Psoas muscle (tissue), 8 donors: ENCODE measurements around the gene ADAMTS2. TPM values are rescaled to one million over a fixed set of nuclear protein-coding genes. Genes with fewer than 3 reads are reported as not detected.

Experiments used
- ATAC-seq, 4 donors: fragments of 200-7000 bp; cut with Tn5 transposase; one replicate each; pipeline ENCODE4 v1.9.1; 2020; ENCODE audit warnings: moderate library complexity in 3 of 4, mild to moderate bottlenecking in 2 of 4
- DNase-seq, 2 donors: peaks; one replicate each; pipeline ENCODE4 v3.0.0-alpha.2; 2020
- H3K27ac ChIP-seq: fragments of 200-600 bp; one replicate; pipeline ENCODE4 v1.8.0; 2022
- H3K27me3 ChIP-seq, 3 donors: fragments of 200-600 bp in 1 of 3; one replicate each; pipeline versions ENCODE4 v1.6.1 to v1.8.0; 2013 to 2022; ENCODE audit warnings: low read length in 2 of 3, mild to moderate bottlenecking in 2 of 3, moderate library complexity in 1 of 3; ENCODE audit not compliant: insufficient read depth in 3 of 3
- H3K36me3 ChIP-seq, 2 donors: fragments of 200-600 bp in 1 of 2; one replicate each; pipeline versions ENCODE4 v1.6.1 to v1.8.0; 2013 to 2022; ENCODE audit warnings: low read depth in 1 of 2, mild to moderate bottlenecking in 1 of 2, moderate library complexity in 1 of 2; ENCODE audit not compliant: insufficient read depth in 1 of 2
- H3K4me1 ChIP-seq: fragments of 200-600 bp; one replicate; pipeline ENCODE4 v1.8.0; 2022
- H3K4me3 ChIP-seq: fragments of 200-600 bp; one replicate; pipeline ENCODE4 v1.8.0; 2022; ENCODE audit warnings: mild to moderate bottlenecking
- H3K9me3 ChIP-seq: fragments of 200-600 bp; one replicate; pipeline ENCODE4 v1.8.0; 2022
- WGBS, 3 donors: extraction: QIAGEN DNeasy Blood & Tissue Kit; methylation state at CpG; one replicate each; pipeline versions ENCODE4 v1.1.6 to v1.1.7; 2013; 5-methylcytosine and 5-hydroxymethylcytosine counted together
- intact Hi-C, 2 donors: fragments of 100-400 bp; cut with DNase I; formaldehyde crosslinking; loops; one replicate each; pipeline versions ENCODE4 v1.11.0 to v1.14.2; 2022
- polyA plus RNA-seq, 3 donors: library from polyadenylated mRNA; stranded (reverse); fragments of 200-250 nt; gene quantifications; one replicate each; pipeline ENCODE4 v1.2.3, GENCODE V29; 2013
- total RNA-seq, 4 donors: library from RNA; stranded (reverse); fragmentation: NEBNext Ultra II Directional in 2 of 4; extraction: Animal tissue kit (Norgen Biotek cat#: 25700) in 2 of 4; gene quantifications; one replicate each; pipeline versions ENCODE4 v1.2.1 to v1.2.4, GENCODE V29; 2021 to 2023
- TF ChIP-seq, protein P1 (sequence below): fragments of 200-600 bp; IDR thresholded peaks from one replicate; pipeline ENCODE4 v1.8.0; 2022; ENCODE audit warnings: antibody characterized with exemption
- donor health status: healthy with polysubstance abuse.
- donor health status: DM: no; HTN: no; CAD: no; lungs with moderate emphysema.
- donor health status: Bipolar disorder and iron deficiency.
- donor health status: healthy.
- donor health status: DM: yes; HTN: yes; CAD: no.
- donor health status: DM: no; HTN: no; CAD: no.
- donor health status: DM: no; HTN: no; CAD: no.
- donor health status: DM: yes; HTN: yes; CAD: no.

The ADAMTS2 gene
- total and polyA plus RNA-seq, 7 donors: 0.83 to 3.7 (median 2.0) TPM

DNA sequence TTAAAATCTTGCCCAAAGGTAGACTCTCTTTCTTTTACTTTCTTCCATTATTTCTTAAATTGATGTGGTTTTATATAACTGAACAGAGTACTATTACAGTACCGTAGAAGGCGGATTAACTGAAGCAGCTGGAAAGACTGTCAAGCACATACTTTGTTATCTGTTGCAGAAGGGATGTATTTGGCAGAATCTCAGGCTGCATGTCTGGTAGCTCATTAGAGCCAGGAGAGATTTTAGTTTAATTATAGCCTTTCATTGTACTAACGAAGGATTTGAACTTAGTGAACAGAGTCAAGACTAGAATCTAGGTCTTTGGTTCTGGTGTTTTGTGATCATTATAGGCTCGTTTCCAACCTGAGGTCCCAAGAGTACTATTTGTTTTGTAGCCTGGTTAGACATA lies 264.5 kb downstream of the ADAMTS2 start:
- H3K27ac ChIP-seq: no peak overlapping the region
- TF ChIP-seq, protein P1, sequence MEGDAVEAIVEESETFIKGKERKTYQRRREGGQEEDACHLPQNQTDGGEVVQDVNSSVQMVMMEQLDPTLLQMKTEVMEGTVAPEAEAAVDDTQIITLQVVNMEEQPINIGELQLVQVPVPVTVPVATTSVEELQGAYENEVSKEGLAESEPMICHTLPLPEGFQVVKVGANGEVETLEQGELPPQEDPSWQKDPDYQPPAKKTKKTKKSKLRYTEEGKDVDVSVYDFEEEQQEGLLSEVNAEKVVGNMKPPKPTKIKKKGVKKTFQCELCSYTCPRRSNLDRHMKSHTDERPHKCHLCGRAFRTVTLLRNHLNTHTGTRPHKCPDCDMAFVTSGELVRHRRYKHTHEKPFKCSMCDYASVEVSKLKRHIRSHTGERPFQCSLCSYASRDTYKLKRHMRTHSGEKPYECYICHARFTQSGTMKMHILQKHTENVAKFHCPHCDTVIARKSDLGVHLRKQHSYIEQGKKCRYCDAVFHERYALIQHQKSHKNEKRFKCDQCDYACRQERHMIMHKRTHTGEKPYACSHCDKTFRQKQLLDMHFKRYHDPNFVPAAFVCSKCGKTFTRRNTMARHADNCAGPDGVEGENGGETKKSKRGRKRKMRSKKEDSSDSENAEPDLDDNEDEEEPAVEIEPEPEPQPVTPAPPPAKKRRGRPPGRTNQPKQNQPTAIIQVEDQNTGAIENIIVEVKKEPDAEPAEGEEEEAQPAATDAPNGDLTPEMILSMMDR: no peak
- H3K9me3 ChIP-seq: peaks cover 99% of the 10 kb centered on the region
- WGBS, 3 donors: 92 to 95% (median 93%) methylated on average over 4 of the region's 4 CpGs
- peaks cover 38 to 49% of the 10 kb centered on the region in 2 donors for H3K36me3 ChIP-seq
- H3K27me3 ChIP-seq: no peaks in the 10 kb centered on the region
- no peak for DNase-seq
- no peak for ATAC-seq
- intact Hi-C loops: no loop called here
- no peak overlapping the region for H3K4me3 ChIP-seq
- no peaks in the 10 kb centered on the region for H3K4me1 ChIP-seq

DNA sequence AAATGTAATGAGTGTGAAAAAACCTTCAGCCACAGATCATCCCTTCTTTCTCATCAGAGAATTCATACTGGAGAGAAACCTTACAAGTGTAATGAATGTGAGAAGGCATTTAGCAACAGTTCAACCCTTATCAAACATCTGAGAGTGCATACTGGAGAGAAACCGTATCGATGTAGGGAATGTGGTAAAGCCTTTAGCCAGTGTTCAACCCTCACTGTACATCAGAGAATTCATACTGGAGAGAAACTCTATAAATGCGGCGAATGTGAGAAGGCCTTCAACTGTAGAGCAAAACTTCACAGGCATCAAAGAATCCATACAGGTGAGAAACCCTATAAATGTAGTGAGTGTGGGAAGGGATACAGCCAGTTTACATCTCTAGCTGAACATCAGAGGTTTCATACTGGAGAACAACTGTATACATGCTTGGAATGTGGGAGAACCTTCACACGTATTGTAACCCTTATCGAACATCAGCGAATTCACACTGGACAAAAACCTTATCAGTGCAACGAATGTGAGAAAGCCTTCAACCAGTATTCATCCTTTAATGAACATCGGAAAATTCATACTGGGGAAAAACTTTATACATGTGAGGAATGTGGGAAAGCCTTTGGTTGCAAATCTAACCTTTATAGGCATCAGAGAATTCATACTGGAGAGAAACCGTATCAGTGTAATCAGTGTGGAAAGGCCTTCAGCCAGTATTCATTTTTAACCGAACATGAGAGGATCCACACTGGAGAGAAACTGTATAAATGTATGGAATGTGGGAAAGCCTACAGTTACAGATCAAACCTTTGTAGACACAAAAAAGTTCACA lies 265.9 kb downstream of the ADAMTS2 start:
- H3K36me3 ChIP-seq: peaks cover 39 to 49% of the 10 kb centered on the region in 2 donors

DNA sequence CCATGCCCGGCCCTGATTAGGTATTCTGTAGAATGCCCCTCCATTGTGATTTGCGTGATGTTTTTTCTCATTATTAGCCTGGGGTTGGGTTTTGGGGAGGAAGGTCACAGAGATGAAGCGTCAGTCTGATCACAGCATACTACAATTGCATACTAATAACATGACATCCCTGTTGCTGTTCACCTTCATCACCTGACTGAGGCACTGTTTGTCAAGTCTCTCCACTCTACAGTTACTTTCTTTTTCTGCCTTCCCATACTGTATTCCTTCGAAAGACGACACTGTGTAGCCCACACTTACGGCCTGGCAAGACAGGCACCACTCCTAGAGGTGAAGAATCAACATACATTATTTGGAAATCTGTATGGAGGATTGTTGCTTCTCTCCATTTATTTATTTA lies 279.6 kb downstream of the ADAMTS2 start:
- H3K27me3 ChIP-seq: no peaks in the 10 kb centered on the region
- ATAC-seq (no peak), DNase-seq (no peak)
- H3K36me3 ChIP-seq: peaks cover 12 to 52% of the 10 kb centered on the region in 2 donors
- H3K4me1 ChIP-seq: peaks cover 10% of the 10 kb centered on the region
- no peak overlapping the region for H3K4me3 ChIP-seq
- WGBS, 3 donors: 97 to 99% (median 98%) methylated on average over 6 of the region's 6 CpGs
- intact Hi-C loops: no loop called here
- H3K27ac ChIP-seq: no peak overlapping the region
- peaks cover 47% of the 10 kb centered on the region for H3K9me3 ChIP-seq
- TF ChIP-seq, protein P1: no peak

More for the DNA sequence above, 265.9 kb downstream of the ADAMTS2 start:
- Histone ChIP-seq H3K27me3 (no peaks in the 10 kb centered on the region), H3K9me3 (peaks cover 97% of the 10 kb centered on the region), H3K4me3 (no peak overlapping the region), H3K4me1 (no peaks in the 10 kb centered on the region), H3K27ac (no peak overlapping the region)
- ATAC-seq (no peak), DNase-seq (no peak)
- WGBS, 3 donors: 97 to 99% (median 98%) methylated on average over 11 of the region's 11 CpGs
- TF ChIP-seq, protein P1: no peak
- intact Hi-C loops: no loop called here

DNA sequence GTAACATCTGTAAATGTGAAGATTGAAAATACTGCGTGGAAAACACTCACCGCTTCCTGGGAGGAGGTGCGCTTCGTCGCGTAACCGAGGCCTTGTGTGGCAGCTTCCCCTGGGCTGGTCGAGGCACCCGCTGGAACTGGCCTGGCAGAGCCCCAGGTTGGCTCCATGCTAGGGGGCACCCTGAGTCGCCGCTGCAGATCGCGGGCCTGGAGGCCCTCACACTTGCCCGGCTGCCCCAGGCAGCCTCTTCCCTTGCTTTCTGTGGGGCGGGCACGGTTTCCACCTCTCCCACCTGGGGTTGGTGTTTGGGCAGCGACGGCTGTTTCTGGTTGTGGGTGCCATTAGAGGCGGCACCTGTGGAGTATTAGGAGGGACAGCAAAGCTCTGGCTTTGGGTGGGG lies 284.2 kb downstream of the ADAMTS2 start:
- peaks cover 24% of the 10 kb centered on the region for H3K9me3 ChIP-seq
- H3K27me3 ChIP-seq: no peaks in the 10 kb centered on the region
- H3K4me1 ChIP-seq: peaks cover 10% of the 10 kb centered on the region
- TF ChIP-seq, protein P1: no peak
- DNase-seq: peak; percentile 14 to 50
- H3K4me3 ChIP-seq: peak overlapping the region; percentile 82
- peaks cover 12 to 33% of the 10 kb centered on the region in 2 donors for H3K36me3 ChIP-seq
- peak overlapping the region; percentile 79 for H3K27ac ChIP-seq
- intact Hi-C loops: loop anchor here (2.0 to 5.0 kb wide), 4 partner anchors 39 to 329 kb away; partner anchors contain the start of genes ZNF354A (in 2 of the 2), ZNF354B (in 2 of the 2) and ZNF879 (in 1 of the 2)
- peak in 1 of 4 donors; percentile 9 for ATAC-seq
- WGBS, 3 donors: 63 to 70% (median 66%) methylated on average over 19 of the region's 19 CpGs

Other genes with a start within 250 kb of the ADAMTS2 start
- 10 to 100 TPM; 17.9 to 26.3 (median 23.2) TPM for gene RUFY1, start 205.1 kb upstream of the ADAMTS2 start, total RNA-seq
- 10 to 100 TPM; 22.7 to 24.0 (median 22.8) TPM for gene RUFY1, start 205.1 kb upstream of the ADAMTS2 start, polyA plus RNA-seq